GM12801 (cell line): ENCODE results near the gene PGAM2.

Experiments used
- TF ChIP-seq, protein P1 (sequence below): IDR thresholded peaks from one replicate; pipeline ENCODE4 v1.5.1; 2011; ENCODE audit warnings: control low read depth; ENCODE audit not compliant: insufficient read length; ENCODE audit errors: extremely low read depth

Gene PGAM2

GRCh38 chr7:44101303-44101965, 36.1 kb upstream of the PGAM2 start:
- TF ChIP-seq, protein P1, sequence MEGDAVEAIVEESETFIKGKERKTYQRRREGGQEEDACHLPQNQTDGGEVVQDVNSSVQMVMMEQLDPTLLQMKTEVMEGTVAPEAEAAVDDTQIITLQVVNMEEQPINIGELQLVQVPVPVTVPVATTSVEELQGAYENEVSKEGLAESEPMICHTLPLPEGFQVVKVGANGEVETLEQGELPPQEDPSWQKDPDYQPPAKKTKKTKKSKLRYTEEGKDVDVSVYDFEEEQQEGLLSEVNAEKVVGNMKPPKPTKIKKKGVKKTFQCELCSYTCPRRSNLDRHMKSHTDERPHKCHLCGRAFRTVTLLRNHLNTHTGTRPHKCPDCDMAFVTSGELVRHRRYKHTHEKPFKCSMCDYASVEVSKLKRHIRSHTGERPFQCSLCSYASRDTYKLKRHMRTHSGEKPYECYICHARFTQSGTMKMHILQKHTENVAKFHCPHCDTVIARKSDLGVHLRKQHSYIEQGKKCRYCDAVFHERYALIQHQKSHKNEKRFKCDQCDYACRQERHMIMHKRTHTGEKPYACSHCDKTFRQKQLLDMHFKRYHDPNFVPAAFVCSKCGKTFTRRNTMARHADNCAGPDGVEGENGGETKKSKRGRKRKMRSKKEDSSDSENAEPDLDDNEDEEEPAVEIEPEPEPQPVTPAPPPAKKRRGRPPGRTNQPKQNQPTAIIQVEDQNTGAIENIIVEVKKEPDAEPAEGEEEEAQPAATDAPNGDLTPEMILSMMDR = no peak

- TF ChIP-seq, protein P1 = no peak
These were observed 35.3 kb upstream of the PGAM2 start for GRCh38 chr7:44100458-44101302.

DNA sequence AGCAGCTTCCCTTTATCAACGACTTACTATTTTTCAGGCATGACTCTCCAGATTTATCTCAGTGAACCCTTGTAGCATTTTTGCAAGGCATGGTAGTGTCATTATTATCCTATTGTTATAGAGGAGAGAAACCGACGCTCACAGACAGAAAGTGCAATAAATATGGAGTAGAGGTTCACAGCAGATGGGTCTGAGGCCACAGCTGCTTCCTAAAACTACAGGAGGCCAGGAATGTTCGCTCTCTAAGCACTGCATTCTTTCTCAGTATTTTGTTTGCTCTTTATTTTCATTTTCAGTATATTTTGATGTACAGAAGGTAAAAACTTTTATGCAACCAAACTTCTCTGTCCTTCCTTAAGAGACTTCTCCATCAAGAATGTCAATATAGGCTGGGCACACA, 34.3 kb upstream of the PGAM2 start:
- TF ChIP-seq, protein P1 = no peak

DNA sequence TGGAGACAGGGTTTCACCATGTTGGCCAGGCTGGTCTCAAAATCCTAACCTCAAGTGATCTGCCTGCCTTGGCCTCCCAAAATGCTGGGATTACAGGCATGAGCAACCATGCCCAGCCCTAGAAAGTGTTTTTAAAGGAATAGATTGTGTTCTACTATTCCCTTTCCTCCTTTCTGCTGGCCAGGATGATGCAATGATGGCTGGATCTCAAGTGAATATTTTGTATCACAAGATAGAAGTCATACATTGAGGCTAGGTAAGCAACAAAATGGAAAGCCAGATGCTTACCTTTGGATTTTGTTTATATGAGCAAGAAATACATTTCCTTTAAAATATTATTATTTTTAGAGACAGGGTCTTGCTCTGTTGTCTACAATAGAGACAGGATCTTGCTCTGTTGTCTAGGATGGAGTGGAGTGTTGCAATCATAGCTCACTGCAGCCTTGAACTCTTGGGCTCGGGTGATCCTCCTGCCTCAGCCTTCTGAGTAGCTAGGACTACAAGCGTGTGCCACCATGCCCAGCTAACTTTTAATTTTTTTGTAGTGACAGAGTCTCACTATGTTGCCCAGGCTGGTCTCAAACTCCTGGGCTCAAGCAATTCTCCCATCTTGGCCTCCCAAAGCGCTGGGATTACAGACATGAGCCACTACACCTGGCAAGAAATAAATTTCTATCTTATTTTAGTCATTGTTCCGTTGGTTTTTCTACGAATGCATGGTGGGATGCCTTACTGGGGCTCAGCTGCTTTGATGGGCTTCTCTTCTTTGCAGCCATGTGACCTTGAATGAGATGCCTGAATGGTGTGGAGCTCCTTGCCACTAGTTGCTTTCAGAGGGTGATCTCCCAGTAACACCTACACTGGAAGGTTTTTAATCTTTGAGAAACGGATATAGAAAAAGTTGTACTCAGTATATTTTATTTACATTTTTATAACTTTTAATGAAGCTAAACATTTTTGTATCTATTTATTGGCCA, 33.0 kb upstream of the PGAM2 start:
- TF ChIP-seq, protein P1 = no peak

- TF ChIP-seq, protein P1 = no peak
These were observed 31.9 kb upstream of the PGAM2 start for GRCh38 chr7:44097064-44097932.

DNA sequence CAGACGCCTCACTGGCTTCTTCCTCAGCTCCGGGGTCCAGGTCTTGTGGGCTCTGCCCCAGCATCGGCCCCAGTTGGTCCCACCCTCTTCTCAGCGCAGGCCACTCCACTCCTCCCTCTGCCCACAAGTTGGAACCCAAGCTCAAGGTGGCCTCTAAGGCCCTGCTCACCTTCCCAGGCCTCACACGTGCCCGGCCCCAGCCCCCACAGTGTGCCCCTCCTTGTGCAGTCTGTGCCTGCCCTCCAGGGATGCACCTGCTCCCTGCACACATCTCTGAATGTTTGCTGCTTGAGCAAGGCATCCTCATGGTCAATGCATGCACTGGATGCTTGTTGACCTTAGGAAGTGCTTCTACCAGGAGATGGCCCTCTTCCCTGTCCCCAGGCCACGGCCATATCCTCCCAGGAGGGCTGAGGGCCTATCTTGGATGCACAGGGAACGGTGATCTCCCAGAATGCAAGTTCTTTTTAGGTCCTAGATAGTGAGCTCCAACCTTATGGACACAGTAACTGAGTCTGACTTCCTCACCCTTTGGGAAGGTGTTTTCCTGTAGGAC, 31.0 kb upstream of the PGAM2 start:
- TF ChIP-seq, protein P1 = no peak
